ENCODE measurements around the gene MTCL1.

MTCL1 gene

DNA sequence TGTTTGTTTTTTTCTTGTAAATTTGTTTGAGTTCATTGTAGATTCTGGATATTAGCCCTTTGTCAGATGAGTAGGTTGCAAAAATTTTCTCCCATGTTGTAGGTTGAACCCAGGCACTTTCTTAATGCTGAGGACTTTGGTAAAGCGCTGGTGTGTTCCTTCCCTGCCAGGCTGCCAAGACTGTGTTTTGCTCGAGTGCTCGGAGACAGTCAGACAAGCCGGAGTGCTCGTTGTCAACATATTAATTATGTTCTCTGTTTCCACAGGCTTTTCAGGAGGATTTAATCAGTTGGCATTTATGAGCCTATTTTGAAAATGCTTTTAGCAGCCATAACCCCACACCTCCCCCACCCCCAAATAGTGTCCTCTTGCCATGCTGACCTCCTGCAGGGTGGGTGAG, 6.4 kb downstream of the MTCL1 start:
- H3K4me1 Mint-ChIP-seq, result peaks cover 8% of the 10 kb centered on the region in 2 donors
- H3K9me3 Mint-ChIP-seq, result peaks cover 0 to 1% of the 10 kb centered on the region in 2 donors
- no peak for ATAC-seq (replicated peaks)
- H3K36me3 Mint-ChIP-seq, result peaks cover 0 to 8% of the 10 kb centered on the region in 2 donors
- no peak for DNase-seq
- H3K27ac Mint-ChIP-seq, result no peak overlapping the region
- peaks cover 3 to 31% of the 10 kb centered on the region in 2 donors for H3K27me3 Mint-ChIP-seq
- H3K4me3 Mint-ChIP-seq, result no peak overlapping the region

GRCh38 chr18:8713691-8714090, 8.3 kb downstream of the MTCL1 start:
- Mint-ChIP-seq H3K4me1 (peaks cover 0 to 3% of the 10 kb centered on the region in 2 donors), H3K27me3 (peaks cover 0 to 21% of the 10 kb centered on the region in 2 donors), H3K36me3 (peaks cover 0 to 5% of the 10 kb centered on the region in 2 donors), H3K27ac (no peak overlapping the region), H3K9me3 (peaks cover 0 to 1% of the 10 kb centered on the region in 2 donors), H3K4me3 (no peak overlapping the region)
- ATAC-seq (replicated peaks) (no peak), DNase-seq (no peak)

- peaks cover 0 to under 1% of the 10 kb centered on the region in 2 donors for H3K9me3 Mint-ChIP-seq
- peaks cover 0 to 15% of the 10 kb centered on the region in 2 donors for H3K27me3 Mint-ChIP-seq
- H3K36me3 Mint-ChIP-seq, result peaks cover 2 to 8% of the 10 kb centered on the region in 2 donors
- no peak for ATAC-seq (replicated peaks)
- no peak overlapping the region for H3K4me3 Mint-ChIP-seq
- no peak overlapping the region for H3K27ac Mint-ChIP-seq
- H3K4me1 Mint-ChIP-seq, result peaks cover 0 to 3% of the 10 kb centered on the region in 2 donors
- no peak for DNase-seq
These were observed 10.2 kb downstream of the MTCL1 start for GRCh38 chr18:8715599-8715998.

DNA sequence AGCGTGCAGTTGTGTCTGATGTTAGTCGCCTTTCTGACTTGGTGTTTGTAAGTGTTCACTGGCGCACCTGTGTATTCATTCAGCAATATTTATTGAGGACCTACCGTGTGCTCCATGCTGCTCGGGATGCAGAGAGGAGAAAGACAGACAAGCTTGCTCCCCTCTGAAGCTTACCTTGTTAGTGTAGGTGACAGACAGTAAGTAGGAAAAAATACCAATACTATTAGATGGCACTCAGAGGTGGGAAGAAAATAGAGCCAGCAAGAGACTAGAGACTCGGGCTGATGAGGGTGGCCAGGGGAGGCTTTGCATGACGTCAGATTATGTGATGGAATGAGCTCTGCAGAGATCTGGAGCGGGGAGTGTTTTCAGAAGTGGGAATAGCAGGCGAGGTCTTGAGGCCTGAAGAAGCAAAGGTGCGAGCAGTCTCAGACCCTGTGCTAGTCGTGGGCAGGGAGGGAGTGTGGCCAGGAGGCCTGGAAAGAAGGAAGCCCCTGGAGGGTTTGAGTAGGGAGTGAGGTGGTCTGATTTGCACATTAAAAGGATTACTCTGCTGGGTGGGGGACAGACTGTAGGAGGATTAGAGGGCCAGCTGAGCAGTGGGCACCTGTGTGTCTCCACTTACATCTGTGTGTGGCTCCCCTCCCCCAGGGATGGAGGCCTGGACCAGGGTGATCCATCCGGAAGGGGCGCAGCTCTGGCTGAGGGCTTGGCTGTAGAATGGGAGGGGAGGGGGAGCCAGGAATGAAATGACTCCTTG, 11.8 kb downstream of the MTCL1 start:
- Mint-ChIP-seq H3K4me1 (peaks cover 0 to 3% of the 10 kb centered on the region in 2 donors), H3K36me3 (peaks cover 2 to 15% of the 10 kb centered on the region in 2 donors), H3K9me3 (no peaks in the 10 kb centered on the region), H3K27me3 (peaks cover 0 to 15% of the 10 kb centered on the region in 2 donors), H3K4me3 (no peak overlapping the region), H3K27ac (no peak overlapping the region)
- DNase-seq (no peak), ATAC-seq (replicated peaks) (no peak)

GRCh38 chr18:8718401-8718913, 13.1 kb downstream of the MTCL1 start:
- no peaks in the 10 kb centered on the region for H3K9me3 Mint-ChIP-seq
- DNase-seq (no peak), ATAC-seq (replicated peaks) (no peak)
- H3K4me3 Mint-ChIP-seq, result no peak overlapping the region
- H3K27me3 Mint-ChIP-seq, result peaks cover 0 to 15% of the 10 kb centered on the region in 2 donors
- no peak overlapping the region for H3K27ac Mint-ChIP-seq
- peaks cover 0 to 3% of the 10 kb centered on the region in 2 donors for H3K4me1 Mint-ChIP-seq
- peaks cover 2 to 15% of the 10 kb centered on the region in 2 donors for H3K36me3 Mint-ChIP-seq

DNA sequence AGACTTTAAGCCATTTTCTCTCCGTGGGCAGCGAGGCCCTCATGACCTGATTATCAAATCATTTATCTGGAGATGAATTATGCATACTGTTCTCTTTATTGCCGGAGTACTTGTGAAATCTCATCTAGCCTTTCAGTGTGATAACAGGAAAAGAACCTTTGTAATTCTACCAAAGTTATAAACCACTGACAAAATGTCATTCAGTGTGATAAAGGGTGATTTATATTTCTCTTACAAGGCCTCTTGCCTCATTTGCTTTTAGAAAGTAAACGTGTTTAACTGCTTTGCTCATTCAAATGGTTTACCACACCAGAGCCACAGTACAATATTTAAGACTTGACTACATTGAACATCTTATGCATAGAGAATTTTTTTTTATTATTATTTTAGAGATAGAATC, 13.8 kb downstream of the MTCL1 start:
- Mint-ChIP-seq H3K4me3 (no peak overlapping the region), H3K4me1 (peaks cover 0 to 3% of the 10 kb centered on the region in 2 donors), H3K27ac (no peak overlapping the region), H3K27me3 (peaks cover 0 to 15% of the 10 kb centered on the region in 2 donors), H3K9me3 (no peaks in the 10 kb centered on the region), H3K36me3 (peaks cover 2 to 15% of the 10 kb centered on the region in 2 donors)
- ATAC-seq (replicated peaks) (no peak), DNase-seq (no peak)

- DNase-seq (no peak), ATAC-seq (replicated peaks) (no peak)
- peaks cover 0 to 3% of the 10 kb centered on the region in 2 donors for H3K4me1 Mint-ChIP-seq
- no peaks in the 10 kb centered on the region for H3K9me3 Mint-ChIP-seq
- peaks cover 0 to 15% of the 10 kb centered on the region in 2 donors for H3K27me3 Mint-ChIP-seq
- H3K4me3 Mint-ChIP-seq, result no peak overlapping the region
- H3K36me3 Mint-ChIP-seq, result peaks cover 2 to 13% of the 10 kb centered on the region in 2 donors
- no peak overlapping the region for H3K27ac Mint-ChIP-seq
These were observed 14.8 kb downstream of the MTCL1 start for GRCh38 chr18:8720141-8720540.

DNA sequence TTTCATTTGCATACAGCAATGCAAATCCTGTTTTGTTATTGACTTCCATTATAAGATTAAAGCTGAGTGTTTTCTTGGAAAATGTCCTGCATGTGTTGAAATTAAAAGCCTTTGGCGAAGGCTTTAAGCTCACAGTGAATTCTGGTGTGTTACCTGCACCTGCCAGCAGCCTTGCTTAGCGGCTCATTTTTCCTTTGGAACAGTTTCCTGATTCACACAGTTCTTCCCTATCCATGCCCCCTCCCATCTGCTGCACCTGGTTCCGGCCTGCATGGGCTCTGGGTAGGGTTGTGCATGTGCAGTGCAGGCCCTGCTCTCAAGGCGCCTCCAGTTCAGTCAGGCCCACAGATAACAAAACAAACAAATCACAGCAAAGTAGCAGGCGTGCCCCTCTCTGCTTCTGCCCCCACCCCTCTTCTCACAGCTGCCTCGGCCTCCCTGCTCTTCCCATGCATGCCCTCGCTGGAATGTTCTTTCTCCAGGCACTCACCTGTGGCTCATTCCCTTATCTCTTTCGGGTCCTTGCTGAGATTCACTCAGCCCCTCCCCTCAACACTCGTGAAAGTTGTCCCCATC, 15.8 kb downstream of the MTCL1 start:
- no peak overlapping the region for H3K4me3 Mint-ChIP-seq
- no peak overlapping the region for H3K27ac Mint-ChIP-seq
- H3K9me3 Mint-ChIP-seq, result no peaks in the 10 kb centered on the region
- H3K4me1 Mint-ChIP-seq, result peaks cover 0 to 3% of the 10 kb centered on the region in 2 donors
- DNase-seq, result no peak
- peaks cover 0 to 11% of the 10 kb centered on the region in 2 donors for H3K27me3 Mint-ChIP-seq
- peaks cover 2 to 14% of the 10 kb centered on the region in 2 donors for H3K36me3 Mint-ChIP-seq
- no peak for ATAC-seq (replicated peaks)

DNA sequence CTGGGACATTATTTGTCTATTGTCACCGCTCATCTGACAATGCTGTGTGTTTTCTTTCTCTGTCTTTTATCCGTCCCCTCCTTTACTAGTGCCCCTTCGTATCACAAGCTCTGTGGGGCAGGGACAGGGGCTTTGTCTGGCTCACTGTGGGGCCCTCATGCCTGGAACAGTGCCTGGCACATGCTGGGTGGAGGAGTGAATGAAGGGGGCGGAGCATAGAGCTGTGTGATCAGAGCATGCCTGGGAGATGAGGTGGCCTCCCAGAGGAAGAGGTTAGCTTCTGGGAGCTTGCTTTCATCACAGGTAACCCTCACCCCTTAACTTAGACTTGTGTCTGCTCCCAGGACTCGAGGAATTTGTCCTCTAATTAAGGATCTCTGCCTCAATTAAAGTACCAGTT, 16.4 kb downstream of the MTCL1 start:
- no peak overlapping the region for H3K4me3 Mint-ChIP-seq
- H3K9me3 Mint-ChIP-seq, result no peaks in the 10 kb centered on the region
- H3K36me3 Mint-ChIP-seq, result peaks cover 2 to 16% of the 10 kb centered on the region in 2 donors
- peaks cover 0 to 8% of the 10 kb centered on the region in 2 donors for H3K27me3 Mint-ChIP-seq
- H3K27ac Mint-ChIP-seq, result no peak overlapping the region
- ATAC-seq (replicated peaks), result no peak
- H3K4me1 Mint-ChIP-seq, result peaks cover 0 to 3% of the 10 kb centered on the region in 2 donors
- no peak for DNase-seq

DNA sequence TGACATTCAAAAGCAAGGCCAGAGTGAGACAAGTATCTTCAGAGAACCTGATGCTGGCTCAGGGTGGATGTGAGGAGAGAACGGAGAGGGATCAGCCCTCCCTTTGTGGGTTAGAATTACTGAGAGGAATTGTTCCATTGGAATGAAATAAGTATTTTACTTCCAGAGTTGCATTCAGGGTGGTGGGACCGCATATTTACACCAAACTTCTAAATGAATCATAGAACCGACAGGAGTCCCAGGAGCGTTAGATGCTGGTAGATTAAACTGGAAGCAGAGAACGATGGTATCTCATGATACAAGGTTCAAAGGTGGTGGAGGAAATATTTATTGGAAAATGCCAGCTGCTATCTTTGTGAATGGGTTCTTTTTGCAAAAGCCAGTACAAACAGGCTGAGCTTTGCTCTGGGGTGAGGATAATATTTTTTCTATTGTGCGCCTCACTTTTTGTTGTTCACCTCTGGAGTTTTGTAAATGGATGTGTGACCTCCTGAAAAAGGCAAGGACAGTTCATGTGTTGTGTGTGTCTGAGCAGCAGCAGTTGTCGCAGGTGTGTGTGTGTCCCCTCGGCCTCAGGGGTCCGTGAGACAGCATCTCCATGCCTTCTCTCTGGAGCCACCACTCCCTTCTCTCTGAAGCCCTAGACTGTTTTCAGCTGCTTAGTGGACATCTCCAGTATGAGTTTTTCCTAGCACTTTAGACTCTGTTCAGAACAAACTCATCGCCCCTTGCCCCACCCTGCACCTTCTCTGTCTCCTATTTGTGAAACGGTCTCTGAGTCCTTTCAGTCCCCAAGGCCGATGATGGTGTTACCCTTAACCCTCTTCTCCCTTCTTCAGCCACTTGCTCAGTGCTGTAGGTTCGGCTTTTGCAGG, 17.8 kb downstream of the MTCL1 start:
- DNase-seq, result no peak
- no peak overlapping the region for H3K4me3 Mint-ChIP-seq
- peaks cover 7 to 10% of the 10 kb centered on the region in 2 donors for H3K4me1 Mint-ChIP-seq
- H3K9me3 Mint-ChIP-seq, result no peaks in the 10 kb centered on the region
- H3K27me3 Mint-ChIP-seq, result no peaks in the 10 kb centered on the region
- no peak for ATAC-seq (replicated peaks)
- H3K27ac Mint-ChIP-seq, result no peak overlapping the region
- H3K36me3 Mint-ChIP-seq, result peaks cover 3 to 16% of the 10 kb centered on the region in 2 donors

GRCh38 chr18:8724452-8724851, 19.1 kb downstream of the MTCL1 start:
- H3K27ac Mint-ChIP-seq, result no peak overlapping the region
- H3K9me3 Mint-ChIP-seq, result no peaks in the 10 kb centered on the region
- peaks cover 3 to 16% of the 10 kb centered on the region in 2 donors for H3K36me3 Mint-ChIP-seq
- peaks cover 7 to 12% of the 10 kb centered on the region in 2 donors for H3K4me1 Mint-ChIP-seq
- H3K27me3 Mint-ChIP-seq, result no peaks in the 10 kb centered on the region
- no peak for ATAC-seq (replicated peaks)
- H3K4me3 Mint-ChIP-seq, result no peak overlapping the region
- DNase-seq, result no peak

GRCh38 chr18:8726281-8726680, 20.9 kb downstream of the MTCL1 start:
- Mint-ChIP-seq H3K27ac (no peak overlapping the region), H3K4me3 (no peak overlapping the region), H3K9me3 (no peaks in the 10 kb centered on the region), H3K27me3 (no peaks in the 10 kb centered on the region), H3K4me1 (peaks cover 12 to 19% of the 10 kb centered on the region in 2 donors), H3K36me3 (peaks cover 1 to 11% of the 10 kb centered on the region in 2 donors)
- ATAC-seq (replicated peaks), result no peak
- DNase-seq, result no peak

DNA sequence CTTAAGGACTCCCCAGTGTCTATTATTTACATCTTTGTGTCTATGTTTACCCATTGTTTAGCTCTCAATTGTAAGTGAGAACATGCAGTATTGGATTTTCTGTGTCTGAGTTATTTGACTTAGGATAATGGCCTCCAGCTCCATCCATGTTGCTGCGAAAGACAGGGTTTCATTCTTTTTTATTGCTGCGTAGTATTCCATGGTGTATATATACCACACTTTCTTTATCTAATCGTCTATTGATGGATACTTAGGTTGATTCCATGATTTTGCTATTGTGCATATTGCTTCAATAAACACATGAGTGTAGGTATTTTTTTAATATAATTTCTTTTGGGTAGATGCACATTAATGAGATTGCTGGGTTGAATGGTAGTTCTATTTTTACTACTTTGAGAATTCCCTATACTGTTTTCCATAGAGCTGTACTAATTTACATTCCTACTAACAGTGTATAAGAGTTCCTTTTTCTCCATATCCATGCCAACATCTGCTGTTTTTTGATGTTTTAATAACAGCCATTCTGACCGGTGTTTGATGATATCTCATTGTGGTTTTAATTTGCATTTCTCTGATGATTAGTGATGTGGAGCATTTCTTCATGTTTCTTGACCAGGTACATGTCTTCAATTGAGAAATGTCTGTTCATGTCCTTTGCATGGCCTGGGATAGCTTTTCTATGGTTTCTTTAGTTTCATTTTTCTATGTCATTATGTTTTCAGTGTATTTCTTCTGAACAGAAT, 21.8 kb downstream of the MTCL1 start:
- no peaks in the 10 kb centered on the region for H3K9me3 Mint-ChIP-seq
- no peak overlapping the region for H3K4me3 Mint-ChIP-seq
- H3K36me3 Mint-ChIP-seq, result peaks cover 1 to 7% of the 10 kb centered on the region in 2 donors
- DNase-seq, result no peak
- ATAC-seq (replicated peaks), result no peak
- H3K27me3 Mint-ChIP-seq, result no peaks in the 10 kb centered on the region
- peaks cover 12 to 19% of the 10 kb centered on the region in 2 donors for H3K4me1 Mint-ChIP-seq
- H3K27ac Mint-ChIP-seq, result no peak overlapping the region
